ENCODE data around the gene NHSL2. TPM values are rescaled to one million over a fixed set of nuclear protein-coding genes. Genes with fewer than 3 reads are reported as not detected.
A peak's percentile ranks its signal among the peaks of the same experiment; 100 is the strongest.

The NHSL2 gene
- total RNA-seq, 1 donor from 2014 or later, result 57.6 TPM

- no peaks in the 10 kb centered on the region for H3K27me3 Mint-ChIP-seq (ENCODE audit: unreplicated experiment)
- H3K9me3 Mint-ChIP-seq (ENCODE audit: unreplicated experiment), result no peaks in the 10 kb centered on the region
- DNase-seq (ENCODE audit: low spot score), result no peak
- no peak overlapping the region for H3K4me3 Mint-ChIP-seq (ENCODE audit: unreplicated experiment)
- peaks cover 3% of the 10 kb centered on the region for H3K36me3 Mint-ChIP-seq (ENCODE audit: low read depth, unreplicated experiment)
- TF ChIP-seq CTCF (IDR thresholded peaks at IDR 0.05; ENCODE audit: unreplicated experiment), result no peak
- peaks cover 47% of the 10 kb centered on the region for H3K4me1 Mint-ChIP-seq (ENCODE audit: unreplicated experiment)
- H3K27ac Mint-ChIP-seq (ENCODE audit: unreplicated experiment), result no peak overlapping the region
Measured at GRCh38 chrX:72048510-72049455, 138.1 kb downstream of the NHSL2 start.

- peaks cover 53% of the 10 kb centered on the region for H3K4me1 Mint-ChIP-seq (ENCODE audit: unreplicated experiment)
- no peak overlapping the region for H3K27ac Mint-ChIP-seq (ENCODE audit: unreplicated experiment)
- H3K9me3 Mint-ChIP-seq (ENCODE audit: unreplicated experiment), result no peaks in the 10 kb centered on the region
- no peaks in the 10 kb centered on the region for H3K27me3 Mint-ChIP-seq (ENCODE audit: unreplicated experiment)
- H3K4me3 Mint-ChIP-seq (ENCODE audit: unreplicated experiment), result no peak overlapping the region
- no peak for TF ChIP-seq CTCF (IDR thresholded peaks at IDR 0.05; ENCODE audit: unreplicated experiment)
- DNase-seq (ENCODE audit: low spot score), result no peak
- H3K36me3 Mint-ChIP-seq (ENCODE audit: low read depth, unreplicated experiment), result peaks cover 3% of the 10 kb centered on the region
Measured at GRCh38 chrX:72050011-72050410, 139.4 kb downstream of the NHSL2 start.

GRCh38 chrX:72051589-72051988, 140.9 kb downstream of the NHSL2 start:
- no peaks in the 10 kb centered on the region for H3K9me3 Mint-ChIP-seq (ENCODE audit: unreplicated experiment)
- no peak overlapping the region for H3K27ac Mint-ChIP-seq (ENCODE audit: unreplicated experiment)
- no peak overlapping the region for H3K4me3 Mint-ChIP-seq (ENCODE audit: unreplicated experiment)
- H3K4me1 Mint-ChIP-seq (ENCODE audit: unreplicated experiment), result peaks cover 41% of the 10 kb centered on the region
- no peak for DNase-seq (ENCODE audit: low spot score)
- peaks cover 3% of the 10 kb centered on the region for H3K36me3 Mint-ChIP-seq (ENCODE audit: low read depth, unreplicated experiment)
- TF ChIP-seq CTCF (IDR thresholded peaks at IDR 0.05; ENCODE audit: unreplicated experiment), result no peak
- no peaks in the 10 kb centered on the region for H3K27me3 Mint-ChIP-seq (ENCODE audit: unreplicated experiment)

DNA sequence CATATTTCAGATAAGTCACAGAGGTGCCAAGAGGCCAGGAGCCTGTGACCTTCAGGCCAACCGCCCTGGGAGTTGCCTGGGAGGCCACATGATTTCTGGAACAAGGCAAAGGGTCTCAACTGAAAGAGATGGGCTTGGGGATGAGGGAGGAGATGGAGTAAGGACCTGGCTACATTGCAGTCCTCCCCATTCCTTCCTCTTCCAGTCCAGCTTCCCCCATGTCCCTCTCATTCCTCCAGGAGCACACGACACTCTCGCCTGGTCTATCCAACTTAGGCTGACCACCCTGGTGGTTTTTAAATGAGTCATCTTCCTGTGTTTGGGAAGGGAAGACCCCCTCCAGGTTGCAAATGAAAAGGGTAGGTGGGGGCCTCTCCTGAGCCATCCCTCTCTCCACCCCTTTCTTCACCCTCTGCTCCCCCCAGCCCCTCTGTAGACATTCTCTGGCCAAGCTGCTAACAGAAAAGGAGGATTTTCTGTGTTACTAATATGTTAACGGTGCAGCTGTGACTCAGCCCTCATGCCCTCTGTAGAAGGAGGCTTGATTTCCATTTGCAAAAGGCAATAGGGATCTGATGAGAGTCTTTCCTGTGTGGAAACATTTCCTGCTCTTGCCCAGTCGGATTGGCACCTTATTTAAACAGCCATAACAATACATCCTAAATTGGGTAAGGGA, 141.9 kb downstream of the NHSL2 start:
- Mint-ChIP-seq H3K27ac (ENCODE audit: unreplicated experiment) (peak overlapping the region; percentile 67), H3K4me1 (ENCODE audit: unreplicated experiment) (peaks cover 37% of the 10 kb centered on the region), H3K4me3 (ENCODE audit: unreplicated experiment) (no peak overlapping the region), H3K9me3 (ENCODE audit: unreplicated experiment) (no peaks in the 10 kb centered on the region), H3K27me3 (ENCODE audit: unreplicated experiment) (no peaks in the 10 kb centered on the region), H3K36me3 (ENCODE audit: low read depth, unreplicated experiment) (peaks cover 3% of the 10 kb centered on the region)
- no peak for DNase-seq (ENCODE audit: low spot score)
- no peak for TF ChIP-seq CTCF (IDR thresholded peaks at IDR 0.05; ENCODE audit: unreplicated experiment)

GRCh38 chrX:72053508-72053907, 142.9 kb downstream of the NHSL2 start:
- Mint-ChIP-seq H3K27me3 (ENCODE audit: unreplicated experiment) (no peaks in the 10 kb centered on the region), H3K9me3 (ENCODE audit: unreplicated experiment) (no peaks in the 10 kb centered on the region), H3K4me3 (ENCODE audit: unreplicated experiment) (no peak overlapping the region), H3K4me1 (ENCODE audit: unreplicated experiment) (peaks cover 36% of the 10 kb centered on the region), H3K27ac (ENCODE audit: unreplicated experiment) (peak overlapping the region; percentile 48), H3K36me3 (ENCODE audit: low read depth, unreplicated experiment) (peaks cover 3% of the 10 kb centered on the region)
- no peak for TF ChIP-seq CTCF (IDR thresholded peaks at IDR 0.05; ENCODE audit: unreplicated experiment)
- DNase-seq (ENCODE audit: low spot score), result no peak

Measured in endothelial cell (in vitro differentiated cells).